Activated CD4-positive, alpha-beta T cell treated with anti-CD3 and anti-CD28 coated beads, Interleukin-2, amount 10 ng/mL, durations not matched to agents 7 days and 5 days (primary cell): ENCODE data around the gene COL1A2. TPM values are rescaled to one million over a fixed set of nuclear protein-coding genes. Genes with fewer than 3 reads are reported as not detected.

ENCODE experiments used
- CTCF ChIA-PET: fragments of 350-600 bp; sonication (Branson Sonifier 250); formaldehyde crosslinking; loops from one replicate; lab custom pipeline; 2021; ENCODE audit warnings: antibody characterized with exemption; lab: Charles Lee
- POLR2A ChIA-PET: fragments of 350-600 bp; sonication (Branson Sonifier 250); formaldehyde crosslinking; loops from one replicate; lab custom pipeline; 2021; ENCODE audit warnings: antibody characterized with exemption; lab: Charles Lee
- DNase-seq: peaks from one replicate; pipeline ENCODE4 v3.0.0-alpha.2; 2020
- H3K27ac Mint-ChIP-seq: one replicate; pipeline ENCODE4 v1.8.0; 2021; ENCODE audit warnings: mild to moderate bottlenecking, moderate library complexity, mixed read lengths
- H3K27me3 Mint-ChIP-seq: one replicate; pipeline ENCODE4 v1.8.0; 2021; ENCODE audit warnings: mixed read lengths
- H3K36me3 Mint-ChIP-seq: one replicate; pipeline ENCODE4 v1.8.0; 2021; ENCODE audit warnings: low read depth, mixed read lengths
- H3K4me1 Mint-ChIP-seq: one replicate; pipeline ENCODE4 v1.8.0; 2021; ENCODE audit warnings: mixed read lengths
- H3K4me3 Mint-ChIP-seq: one replicate; pipeline ENCODE4 v1.8.0; 2021; ENCODE audit warnings: mild to moderate bottlenecking, moderate library complexity, mixed read lengths
- H3K9me3 Mint-ChIP-seq: one replicate; pipeline ENCODE4 v1.8.0; 2021; ENCODE audit warnings: mixed read lengths
- total RNA-seq, 2 experiments: library from RNA; stranded (reverse); gene quantifications; one replicate each; pipeline ENCODE4 v1.2.3, GENCODE V29; 2021

Gene COL1A2
- total RNA-seq, 2 experiments from 2014 or later: 0.06 to 0.15 TPM

DNA sequence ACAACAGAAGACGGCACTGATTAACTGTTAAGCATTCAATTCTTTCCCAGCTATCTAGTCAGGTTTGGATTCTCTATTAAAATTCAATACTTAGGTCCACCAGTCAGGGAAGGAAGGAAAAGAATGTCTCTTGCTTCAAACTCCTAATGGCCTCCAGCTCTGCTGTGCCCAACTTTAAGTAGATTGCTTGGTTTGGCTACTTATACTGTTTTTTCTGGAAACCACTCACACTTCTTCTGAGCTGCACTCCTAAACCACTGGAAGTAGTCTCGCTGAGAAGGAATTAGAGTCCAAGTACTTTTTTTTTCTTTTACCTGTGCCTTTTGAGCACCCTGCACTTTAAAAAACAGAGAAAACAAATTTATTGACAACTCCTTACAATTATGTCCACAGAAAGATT, 26.7 kb upstream of the COL1A2 start:
- CTCF ChIA-PET: no interaction called here
- H3K9me3 Mint-ChIP-seq: no peaks in the 10 kb centered on the region
- no peak for DNase-seq
- peaks cover 2% of the 10 kb centered on the region for H3K27me3 Mint-ChIP-seq
- H3K27ac Mint-ChIP-seq: no peak overlapping the region
- POLR2A ChIA-PET: no interaction called here
- H3K4me3 Mint-ChIP-seq: no peak overlapping the region
- no peaks in the 10 kb centered on the region for H3K4me1 Mint-ChIP-seq
- no peaks in the 10 kb centered on the region for H3K36me3 Mint-ChIP-seq

DNA sequence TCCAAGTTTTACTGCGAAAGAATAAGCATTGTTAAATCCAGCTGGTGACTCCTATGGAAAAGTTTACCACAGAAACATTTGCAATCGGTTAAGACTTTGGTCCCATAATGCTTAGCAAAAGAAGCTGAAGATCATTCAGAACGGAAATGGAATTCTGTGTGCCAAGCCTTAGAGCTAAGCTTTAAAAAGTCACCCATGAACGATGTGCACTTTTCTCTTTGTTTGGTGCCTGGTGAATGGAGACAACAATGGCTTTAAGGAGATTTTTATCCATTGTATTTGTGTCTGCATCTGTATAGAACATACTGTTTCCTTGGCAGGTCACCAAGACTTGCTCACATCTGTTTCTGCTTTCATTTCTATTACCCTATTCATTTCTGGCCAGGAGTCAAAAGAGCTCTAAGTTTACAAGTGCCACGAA, 26.3 kb upstream of the COL1A2 start:
- H3K27me3 Mint-ChIP-seq: peaks cover 2% of the 10 kb centered on the region
- ChIA-PET CTCF (no interaction called here), POLR2A (no interaction called here)
- H3K4me1 Mint-ChIP-seq: no peaks in the 10 kb centered on the region
- no peak for DNase-seq
- H3K36me3 Mint-ChIP-seq: no peaks in the 10 kb centered on the region
- H3K27ac Mint-ChIP-seq: no peak overlapping the region
- no peaks in the 10 kb centered on the region for H3K9me3 Mint-ChIP-seq
- H3K4me3 Mint-ChIP-seq: no peak overlapping the region

DNA sequence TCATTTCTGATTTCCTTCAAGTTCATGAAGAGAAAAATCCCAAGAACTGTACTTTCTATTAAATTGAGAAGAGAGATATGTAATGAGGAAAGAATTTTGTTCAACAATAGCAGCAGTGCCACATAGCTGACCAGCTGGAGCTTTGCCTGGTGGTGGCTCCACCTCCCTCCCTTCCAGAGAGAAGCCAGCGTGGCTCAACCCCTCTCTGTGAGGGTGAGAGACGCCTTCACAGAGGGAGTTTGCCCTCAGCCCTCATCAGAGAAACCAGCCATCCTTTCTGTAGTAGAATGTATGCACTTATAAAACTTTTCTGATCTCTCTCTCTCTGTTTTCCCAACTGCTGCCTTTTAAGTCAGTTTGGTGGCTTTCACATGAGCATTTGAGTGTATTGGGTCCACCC, 20.5 kb upstream of the COL1A2 start:
- no peak for DNase-seq
- no peaks in the 10 kb centered on the region for H3K4me1 Mint-ChIP-seq
- H3K4me3 Mint-ChIP-seq: no peak overlapping the region
- no peaks in the 10 kb centered on the region for H3K27me3 Mint-ChIP-seq
- H3K9me3 Mint-ChIP-seq: no peaks in the 10 kb centered on the region
- ChIA-PET POLR2A (no interaction called here), CTCF (no interaction called here)
- no peaks in the 10 kb centered on the region for H3K36me3 Mint-ChIP-seq
- H3K27ac Mint-ChIP-seq: no peak overlapping the region

DNA sequence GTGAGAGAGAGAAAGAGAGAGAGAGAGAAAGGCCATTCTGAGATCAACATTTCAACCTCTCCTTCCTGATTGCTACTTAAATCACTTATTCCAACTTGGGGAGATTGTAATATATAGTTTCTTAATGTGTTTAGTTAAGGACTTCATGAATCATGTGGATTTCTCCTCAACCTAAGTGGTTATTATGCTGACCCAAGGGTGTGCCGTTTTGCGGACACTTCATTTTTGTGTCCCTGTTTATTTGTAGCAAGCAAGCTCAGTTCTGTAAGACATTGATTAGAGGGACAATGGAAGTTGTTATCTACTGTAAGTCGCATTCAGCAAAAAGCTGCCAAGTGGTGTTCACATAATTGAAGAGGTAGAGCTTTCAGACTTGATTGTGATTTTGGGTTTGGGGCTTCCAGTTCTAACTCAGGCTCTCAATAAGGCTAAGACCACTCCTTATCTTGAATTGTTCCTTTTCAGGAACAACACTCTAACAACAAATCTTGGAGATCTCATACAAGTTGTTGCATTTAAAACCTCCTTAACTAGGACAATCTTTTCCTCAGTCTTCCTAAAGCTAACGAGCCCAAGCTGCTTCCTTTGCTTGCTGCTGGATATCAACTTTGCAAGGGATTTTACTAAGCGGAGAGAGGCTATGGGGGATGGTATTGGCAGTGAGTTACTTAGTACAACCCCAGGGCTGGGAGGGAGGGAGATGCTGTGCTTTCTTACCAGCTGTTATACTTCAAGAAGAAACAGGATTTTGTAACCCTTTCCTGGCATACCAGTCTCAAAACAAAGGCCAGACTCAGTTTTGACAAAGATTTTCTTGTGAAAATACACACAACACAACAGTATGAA, 19.8 kb upstream of the COL1A2 start:
- H3K27ac Mint-ChIP-seq: no peak overlapping the region
- H3K4me3 Mint-ChIP-seq: no peak overlapping the region
- no peak for DNase-seq
- H3K9me3 Mint-ChIP-seq: no peaks in the 10 kb centered on the region
- no peaks in the 10 kb centered on the region for H3K4me1 Mint-ChIP-seq
- ChIA-PET CTCF (no interaction called here), POLR2A (no interaction called here)
- no peaks in the 10 kb centered on the region for H3K27me3 Mint-ChIP-seq
- no peaks in the 10 kb centered on the region for H3K36me3 Mint-ChIP-seq

DNA sequence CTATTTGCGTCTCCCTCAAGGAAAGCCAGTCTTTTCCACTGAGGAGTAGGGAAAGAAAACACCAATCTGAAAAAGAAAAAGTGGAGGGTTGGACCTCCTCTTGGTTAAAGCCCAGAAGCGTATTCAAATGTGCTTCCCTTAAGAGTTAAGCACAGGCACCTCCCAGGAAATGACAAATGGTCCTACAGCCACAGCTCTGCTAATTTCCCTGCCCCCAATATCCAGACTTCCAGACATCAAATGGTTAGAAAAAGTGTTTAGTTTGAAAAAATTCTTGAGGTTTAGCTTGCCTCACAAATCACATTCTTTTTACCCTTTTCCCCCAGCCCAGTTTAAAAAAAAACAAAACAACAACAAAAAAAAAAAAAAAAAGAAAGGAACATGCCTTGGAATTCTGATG, 19.0 kb upstream of the COL1A2 start:
- DNase-seq: no peak
- POLR2A ChIA-PET: no interaction called here
- no peak overlapping the region for H3K4me3 Mint-ChIP-seq
- CTCF ChIA-PET: no interaction called here
- H3K9me3 Mint-ChIP-seq: no peaks in the 10 kb centered on the region
- no peaks in the 10 kb centered on the region for H3K27me3 Mint-ChIP-seq
- H3K27ac Mint-ChIP-seq: no peak overlapping the region
- no peaks in the 10 kb centered on the region for H3K4me1 Mint-ChIP-seq
- no peaks in the 10 kb centered on the region for H3K36me3 Mint-ChIP-seq

DNA sequence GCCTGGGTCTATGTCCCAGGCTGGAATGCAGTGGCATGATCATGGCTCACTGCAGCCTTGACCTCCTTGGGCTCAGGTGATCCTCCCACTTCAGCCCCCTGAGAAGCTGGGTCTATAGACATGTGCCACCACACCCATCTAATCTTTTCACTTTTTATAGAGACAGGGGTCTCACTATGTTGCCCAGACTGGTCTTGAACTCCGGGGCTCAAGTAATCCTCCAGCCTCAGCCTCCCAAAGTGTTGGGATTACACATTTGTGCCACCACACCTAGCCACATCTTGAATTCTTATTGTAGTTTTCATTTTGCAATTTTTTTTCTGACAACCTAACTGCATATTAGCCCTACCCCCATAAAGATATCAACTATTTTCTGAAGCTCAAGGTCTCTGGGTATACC, 18.4 kb upstream of the COL1A2 start:
- Mint-ChIP-seq H3K36me3 (no peaks in the 10 kb centered on the region), H3K27ac (no peak overlapping the region), H3K27me3 (no peaks in the 10 kb centered on the region), H3K4me3 (no peak overlapping the region), H3K9me3 (no peaks in the 10 kb centered on the region), H3K4me1 (no peaks in the 10 kb centered on the region)
- no peak for DNase-seq
- POLR2A ChIA-PET: no interaction called here
- CTCF ChIA-PET: no interaction called here

DNA sequence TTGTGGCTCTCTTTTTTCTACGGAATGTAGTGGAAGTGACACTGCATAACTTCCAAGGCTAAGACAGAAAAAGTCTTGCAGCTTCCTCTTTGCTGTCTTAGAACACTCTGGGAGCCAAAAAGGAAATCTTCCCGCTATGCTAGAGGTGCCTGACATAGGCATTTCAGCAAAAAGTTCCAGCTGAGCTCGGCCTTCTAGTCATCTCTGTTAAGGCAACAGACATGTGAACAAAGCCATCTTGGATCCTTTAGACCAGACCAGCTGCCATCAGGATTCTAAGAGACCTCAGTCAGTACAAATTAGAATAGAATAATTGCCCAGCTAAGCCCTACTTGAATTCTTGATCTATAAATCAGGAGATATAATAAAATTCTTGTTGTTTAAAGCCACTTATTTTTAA, 16.3 kb upstream of the COL1A2 start:
- POLR2A ChIA-PET: no interaction called here
- CTCF ChIA-PET: no interaction called here
- no peak for DNase-seq
- Mint-ChIP-seq H3K27me3 (no peaks in the 10 kb centered on the region), H3K9me3 (no peaks in the 10 kb centered on the region), H3K4me3 (no peak overlapping the region), H3K36me3 (no peaks in the 10 kb centered on the region), H3K4me1 (no peaks in the 10 kb centered on the region), H3K27ac (no peak overlapping the region)

DNA sequence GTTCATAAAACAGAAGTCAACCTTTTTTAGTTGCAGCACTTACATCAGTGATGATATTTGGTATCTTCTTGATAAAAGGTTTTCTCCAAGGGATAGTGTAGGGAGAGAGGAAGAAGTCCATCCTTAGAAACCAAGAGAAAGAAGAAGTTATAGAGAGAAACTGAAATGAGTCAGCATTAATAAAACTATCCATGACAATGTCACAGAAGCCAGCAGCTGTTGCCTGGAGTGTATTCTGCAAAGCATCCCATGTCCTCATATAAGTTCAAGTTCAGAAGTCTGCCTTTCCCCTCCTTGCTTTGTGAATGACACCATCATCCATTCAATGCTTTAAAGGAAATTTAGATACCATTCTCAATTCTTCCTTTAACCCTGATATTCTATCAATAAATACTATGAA, 14.4 kb upstream of the COL1A2 start:
- Mint-ChIP-seq H3K9me3 (no peaks in the 10 kb centered on the region), H3K27me3 (no peaks in the 10 kb centered on the region), H3K4me1 (no peaks in the 10 kb centered on the region), H3K36me3 (no peaks in the 10 kb centered on the region), H3K4me3 (no peak overlapping the region), H3K27ac (no peak overlapping the region)
- ChIA-PET POLR2A (no interaction called here), CTCF (no interaction called here)
- DNase-seq: no peak

DNA sequence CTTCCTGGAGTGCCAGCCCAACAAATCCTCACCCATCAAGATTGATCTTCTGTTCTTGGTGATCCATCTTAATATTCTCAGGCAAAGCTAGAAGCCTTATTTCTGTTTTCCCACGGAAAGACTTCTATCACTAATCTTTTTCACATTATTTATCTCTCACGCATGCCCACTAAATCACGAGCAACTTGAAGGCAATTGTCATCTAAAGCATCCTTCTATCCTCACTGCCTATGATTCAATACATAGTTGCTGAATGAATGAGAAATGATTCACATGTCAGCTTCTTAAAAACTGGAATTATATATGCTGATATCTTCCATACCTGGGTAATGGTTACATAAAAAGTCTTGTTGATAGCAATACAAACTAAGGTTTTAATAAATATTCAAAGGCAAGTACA, 12.6 kb upstream of the COL1A2 start:
- Mint-ChIP-seq H3K4me1 (no peaks in the 10 kb centered on the region), H3K9me3 (no peaks in the 10 kb centered on the region), H3K4me3 (no peak overlapping the region), H3K27ac (no peak overlapping the region), H3K27me3 (no peaks in the 10 kb centered on the region), H3K36me3 (no peaks in the 10 kb centered on the region)
- no peak for DNase-seq
- CTCF ChIA-PET: no interaction called here
- POLR2A ChIA-PET: no interaction called here

DNA sequence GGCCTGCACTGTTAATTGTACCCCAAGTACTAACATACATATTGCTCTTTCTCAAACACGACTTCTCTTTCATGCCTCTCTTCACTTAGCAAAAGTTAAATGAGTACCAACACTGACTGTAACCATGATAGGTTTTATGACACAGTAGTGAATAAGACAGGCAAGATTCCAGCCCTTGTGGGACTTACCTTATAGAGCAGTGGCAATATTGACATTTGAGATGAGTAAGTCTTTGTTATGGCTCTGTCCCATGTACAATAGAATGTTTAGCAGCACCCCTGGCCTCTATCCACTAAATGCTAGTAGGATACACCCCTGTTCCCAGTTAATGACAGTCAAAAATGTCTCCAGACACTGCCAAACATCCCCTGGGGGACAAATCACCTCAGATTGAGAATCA, 11.9 kb upstream of the COL1A2 start:
- no peak overlapping the region for H3K27ac Mint-ChIP-seq
- ChIA-PET CTCF (no interaction called here), POLR2A (no interaction called here)
- H3K9me3 Mint-ChIP-seq: no peaks in the 10 kb centered on the region
- H3K4me1 Mint-ChIP-seq: no peaks in the 10 kb centered on the region
- H3K36me3 Mint-ChIP-seq: no peaks in the 10 kb centered on the region
- no peak overlapping the region for H3K4me3 Mint-ChIP-seq
- no peaks in the 10 kb centered on the region for H3K27me3 Mint-ChIP-seq
- no peak for DNase-seq

DNA sequence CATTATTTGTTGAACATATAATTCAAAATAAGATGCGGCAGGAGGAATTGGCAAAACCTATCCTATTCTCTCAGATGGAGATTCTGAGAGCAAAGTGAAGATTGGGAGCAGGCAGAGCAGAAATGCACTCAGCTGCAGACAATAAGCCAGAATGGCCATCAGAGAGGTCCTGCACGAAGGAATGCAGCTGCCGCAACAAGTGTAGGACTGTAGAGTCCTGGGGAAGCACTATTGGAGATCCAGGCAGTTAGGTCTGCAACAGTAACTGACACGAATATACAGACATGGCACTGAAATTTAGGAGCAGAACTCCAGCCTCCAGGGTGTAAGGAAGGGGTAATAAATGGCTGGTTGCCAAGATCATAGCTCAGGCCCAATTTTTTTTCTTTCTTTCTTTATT, 10.4 kb upstream of the COL1A2 start:
- DNase-seq: no peak
- Mint-ChIP-seq H3K27me3 (no peaks in the 10 kb centered on the region), H3K27ac (no peak overlapping the region), H3K4me3 (no peak overlapping the region), H3K36me3 (no peaks in the 10 kb centered on the region), H3K4me1 (no peaks in the 10 kb centered on the region), H3K9me3 (no peaks in the 10 kb centered on the region)
- POLR2A ChIA-PET: no interaction called here
- CTCF ChIA-PET: no interaction called here

DNA sequence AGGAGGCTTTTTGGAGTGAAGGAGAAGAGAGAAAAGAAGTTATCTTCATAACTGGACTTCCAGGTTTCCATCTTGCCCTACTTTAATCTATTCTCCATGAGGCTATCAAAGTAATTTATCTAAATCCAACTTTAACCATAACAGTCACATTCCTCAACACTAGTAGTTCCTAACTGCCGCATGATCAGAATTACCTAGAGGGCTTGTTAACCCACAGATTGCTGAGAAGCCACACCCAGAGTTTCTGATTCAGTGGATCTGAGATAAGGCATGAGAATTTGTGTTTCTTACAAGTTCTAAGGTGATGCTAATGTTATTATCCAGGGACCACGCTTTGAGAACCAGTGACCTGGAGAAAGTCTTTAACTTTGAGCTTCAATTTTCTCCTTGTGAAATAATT, 8.3 kb upstream of the COL1A2 start:
- POLR2A ChIA-PET: no interaction called here
- no peaks in the 10 kb centered on the region for H3K9me3 Mint-ChIP-seq
- H3K4me1 Mint-ChIP-seq: no peaks in the 10 kb centered on the region
- peaks cover 2% of the 10 kb centered on the region for H3K27me3 Mint-ChIP-seq
- CTCF ChIA-PET: interaction anchor here (0.5 kb wide), 2 partner anchors 494 to 1921 kb away, joined by 3 to 4 read pairs; no protein-coding TSS in a partner anchor
- no peaks in the 10 kb centered on the region for H3K36me3 Mint-ChIP-seq
- no peak for DNase-seq
- H3K4me3 Mint-ChIP-seq: no peak overlapping the region
- no peak overlapping the region for H3K27ac Mint-ChIP-seq

DNA sequence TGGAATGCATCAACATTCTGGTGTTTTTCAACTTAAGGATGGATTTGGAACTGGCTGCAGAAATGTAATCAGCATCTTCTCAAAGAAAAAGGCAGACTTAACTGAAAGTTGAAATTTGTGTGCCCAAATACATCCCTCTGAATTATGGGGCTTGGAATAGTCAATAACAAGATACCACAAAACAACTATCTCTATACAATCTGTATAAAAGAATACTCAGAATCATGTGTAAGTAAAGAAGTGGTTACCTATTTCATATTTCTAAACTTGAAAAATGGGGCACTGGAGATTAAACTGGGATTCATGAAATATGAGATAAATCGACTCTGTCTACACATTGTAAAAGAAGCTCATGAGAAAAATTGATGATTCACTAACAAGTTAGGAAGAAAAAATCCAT, 6.2 kb upstream of the COL1A2 start:
- CTCF ChIA-PET: no interaction called here
- no peak for DNase-seq
- Mint-ChIP-seq H3K4me1 (no peaks in the 10 kb centered on the region), H3K36me3 (no peaks in the 10 kb centered on the region), H3K27me3 (peaks cover 9% of the 10 kb centered on the region), H3K27ac (no peak overlapping the region), H3K9me3 (no peaks in the 10 kb centered on the region), H3K4me3 (no peak overlapping the region)
- POLR2A ChIA-PET: interaction anchor here (0.6 kb wide), 1 partner anchor 386 kb away, joined by 4 read pairs; no protein-coding TSS in a partner anchor

DNA sequence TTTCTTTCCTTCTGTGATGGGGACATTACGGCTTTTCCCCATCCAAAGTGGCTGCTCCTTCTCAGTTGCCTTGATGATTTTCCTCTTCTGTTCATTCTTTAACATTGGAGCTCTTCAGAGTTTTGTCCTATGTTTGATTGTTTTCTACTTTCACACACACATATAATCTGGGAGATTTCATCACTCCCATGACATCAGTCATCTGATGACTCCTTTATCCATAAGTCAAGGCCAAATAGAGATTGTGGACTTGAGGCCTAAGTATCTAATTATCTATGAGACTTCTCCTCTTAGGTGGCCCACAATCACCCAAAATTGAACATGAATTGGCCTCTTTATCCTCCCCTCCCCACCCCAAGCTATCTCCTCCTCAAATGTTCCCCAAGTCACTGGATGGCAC, 5.3 kb upstream of the COL1A2 start:
- no peak overlapping the region for H3K27ac Mint-ChIP-seq
- peaks cover 14% of the 10 kb centered on the region for H3K27me3 Mint-ChIP-seq
- DNase-seq: no peak
- ChIA-PET POLR2A (interaction anchor here (0.6 kb wide), 1 partner anchor 387 kb away, joined by 4 read pairs; no protein-coding TSS in a partner anchor), CTCF (no interaction called here)
- H3K4me3 Mint-ChIP-seq: no peak overlapping the region
- no peaks in the 10 kb centered on the region for H3K4me1 Mint-ChIP-seq
- H3K9me3 Mint-ChIP-seq: no peaks in the 10 kb centered on the region
- no peaks in the 10 kb centered on the region for H3K36me3 Mint-ChIP-seq
